OCI-M1 (cell line): ENCODE measurements around the gene STAM2.
"Not testable (repeated sequence)": the region's sequence is repeated elsewhere in the genome, so short reads cannot be mapped to it uniquely, and the experiment has no call there.

Source experiments
- DNase-seq: peaks from one replicate; lab custom pipeline; 2025; lab: John Stamatoyannopoulos, UW

STAM2 gene

DNA sequence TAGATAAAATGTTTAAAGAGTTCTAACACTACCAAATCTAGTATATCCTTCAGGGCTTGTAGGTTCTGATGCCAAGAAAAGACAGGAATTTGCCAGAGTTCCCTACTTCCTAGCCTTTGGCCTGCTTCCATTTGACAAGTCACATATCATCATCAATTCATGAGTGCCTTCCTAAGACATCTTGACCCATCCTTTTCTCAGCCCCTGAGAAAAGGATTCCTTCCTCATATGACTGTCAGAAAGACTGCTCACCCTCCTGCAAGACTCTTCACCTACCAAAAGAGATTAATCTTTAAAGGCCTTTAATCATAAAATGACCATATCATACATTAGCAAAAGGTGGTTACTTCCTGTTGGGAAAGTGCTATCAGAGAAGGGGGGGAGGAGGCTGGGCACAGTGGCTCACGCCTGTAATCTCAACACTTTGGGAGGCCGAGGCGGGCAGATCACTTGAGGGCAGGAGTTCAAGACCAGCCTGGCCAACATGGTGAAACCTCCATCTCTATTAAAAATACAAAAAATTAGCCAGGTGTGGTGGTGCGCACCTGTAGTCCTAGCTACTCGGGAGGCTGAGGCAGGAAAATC, 3.3 kb downstream of the STAM2 start:
- peak; percentile 16 for DNase-seq

DNA sequence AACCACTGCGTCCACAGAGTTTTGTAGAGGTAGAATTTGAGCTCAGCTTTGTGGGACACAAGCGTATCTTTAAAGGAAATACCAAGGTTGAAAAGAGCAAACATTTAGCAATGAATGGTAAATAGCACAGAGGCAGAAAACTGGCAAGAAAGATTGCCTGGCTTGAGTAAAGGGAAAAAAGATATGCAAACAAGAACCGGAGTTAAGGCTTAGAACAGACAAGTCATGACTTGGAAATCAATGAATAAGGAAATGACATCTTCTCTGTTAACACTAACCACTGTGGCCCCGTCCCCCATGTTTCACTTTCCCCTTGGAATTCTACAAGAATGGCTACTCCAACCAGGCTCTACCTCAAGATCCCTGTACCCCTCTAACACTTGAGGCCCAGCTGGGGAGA, 3.8 kb downstream of the STAM2 start:
- DNase-seq = no peak

DNA sequence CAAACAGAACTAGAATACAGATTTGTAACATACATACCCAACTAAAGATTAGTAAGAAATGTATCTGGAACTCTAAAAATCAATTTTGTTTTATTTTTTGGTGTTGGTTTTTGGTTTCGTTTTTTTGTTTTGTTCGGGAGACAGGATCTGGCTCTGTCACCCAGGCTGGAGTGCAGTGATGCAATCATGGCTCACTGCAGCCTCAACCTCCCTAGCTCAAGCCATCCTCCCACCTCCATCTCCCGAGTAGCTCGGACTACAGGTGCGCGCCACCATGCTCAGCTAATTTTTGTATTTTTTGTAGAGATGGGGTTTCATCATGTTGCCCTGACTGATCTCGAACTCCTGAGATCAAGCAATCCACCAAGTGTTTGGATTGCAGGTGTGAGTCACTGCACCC, 6.4 kb downstream of the STAM2 start:
- DNase-seq = not testable (repeated sequence)

DNA sequence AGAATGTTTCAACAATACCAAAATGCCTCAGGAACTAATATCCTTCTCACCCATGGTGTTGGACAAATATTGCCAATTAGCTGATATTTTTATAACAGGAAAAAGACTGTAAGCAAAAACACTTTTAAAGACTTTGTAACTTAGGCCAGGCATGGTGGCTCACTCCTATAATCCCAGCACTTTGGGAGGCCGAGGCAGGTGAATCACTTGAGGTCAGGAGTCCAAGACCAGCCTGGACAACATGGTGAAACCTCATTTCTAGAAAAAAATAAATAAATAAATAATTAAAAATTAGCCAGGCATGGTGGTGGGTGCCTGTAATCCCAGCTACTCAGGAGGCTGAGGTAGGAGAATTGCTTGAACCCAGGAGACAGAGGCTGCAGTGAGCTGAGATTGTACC, 8.1 kb downstream of the STAM2 start:
- DNase-seq = not testable (repeated sequence)

GRCh38 chr2:152167065-152167464, 8.5 kb downstream of the STAM2 start:
- DNase-seq = peak; percentile 47

DNA sequence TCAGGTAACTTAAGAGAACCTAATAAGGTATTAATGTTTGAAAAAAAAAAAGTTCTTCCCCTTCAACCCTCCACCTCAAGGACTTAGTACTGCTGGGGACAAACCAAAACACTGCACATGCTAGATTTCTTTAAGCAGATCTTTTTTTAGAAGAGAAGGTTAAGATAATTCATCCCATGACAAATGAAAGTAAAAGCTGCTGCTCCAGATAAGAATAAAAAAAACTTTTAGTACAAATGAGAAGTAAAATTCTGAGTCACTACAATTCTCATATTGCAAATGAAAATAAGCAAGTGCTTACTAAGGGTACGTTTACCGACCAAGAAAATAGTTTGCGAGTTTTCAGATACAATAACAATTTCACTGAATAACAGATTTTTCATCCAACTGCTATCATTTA, 8.9 kb downstream of the STAM2 start:
- DNase-seq = peak; percentile 91

- no peak for DNase-seq
These were observed 9.8 kb downstream of the STAM2 start for GRCh38 chr2:152165780-152166179.

GRCh38 chr2:152165306-152165705, 10.3 kb downstream of the STAM2 start:
- no peak for DNase-seq

DNA sequence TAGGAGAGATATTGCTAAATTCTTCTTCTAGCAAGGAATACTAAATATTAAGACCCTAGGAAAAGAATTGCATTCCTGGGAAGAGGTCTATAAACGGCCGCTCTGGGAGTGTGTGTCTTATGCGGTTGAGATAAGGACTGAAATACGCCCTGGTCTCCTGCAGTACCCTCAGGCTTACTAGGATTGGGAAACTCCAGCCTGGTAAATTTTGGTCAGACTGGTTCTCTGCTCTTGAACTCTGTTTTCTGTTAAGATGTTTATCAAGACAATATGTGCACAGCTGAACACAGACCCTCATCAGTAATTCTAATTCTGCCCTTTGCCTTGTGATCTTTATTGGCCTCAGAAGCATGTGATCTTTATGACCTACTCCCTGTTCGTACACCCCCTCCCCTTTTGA, 11.9 kb downstream of the STAM2 start:
- DNase-seq = not testable (repeated sequence)

GRCh38 chr2:152162141-152162540, 13.4 kb downstream of the STAM2 start:
- DNase-seq = no peak

GRCh38 chr2:152161598-152161997, 14.0 kb downstream of the STAM2 start:
- DNase-seq = no peak

- not testable (repeated sequence) for DNase-seq
These were observed 15.2 kb downstream of the STAM2 start for GRCh38 chr2:152160378-152160777.

- DNase-seq = no peak
These were observed 18.3 kb downstream of the STAM2 start for GRCh38 chr2:152157253-152157652.

DNA sequence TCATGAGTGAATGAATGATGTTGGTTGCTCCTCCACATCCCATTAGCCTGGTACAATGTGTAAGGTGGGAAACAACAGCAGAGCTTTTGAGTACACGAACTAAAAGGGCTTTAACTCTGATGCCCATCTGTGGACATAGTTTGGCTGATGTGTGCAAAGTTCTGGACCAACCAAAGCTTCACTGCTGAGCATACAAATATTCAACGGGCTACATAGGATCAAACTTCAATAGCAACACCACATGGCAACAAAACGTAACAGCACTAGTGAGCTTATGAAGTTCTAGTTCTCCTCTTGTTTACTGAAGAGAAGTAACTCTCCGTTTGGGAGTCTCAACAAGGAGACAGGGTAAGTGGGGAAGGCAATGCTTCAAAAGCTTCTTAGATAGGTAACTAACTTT, 20.4 kb downstream of the STAM2 start:
- no peak for DNase-seq

DNA sequence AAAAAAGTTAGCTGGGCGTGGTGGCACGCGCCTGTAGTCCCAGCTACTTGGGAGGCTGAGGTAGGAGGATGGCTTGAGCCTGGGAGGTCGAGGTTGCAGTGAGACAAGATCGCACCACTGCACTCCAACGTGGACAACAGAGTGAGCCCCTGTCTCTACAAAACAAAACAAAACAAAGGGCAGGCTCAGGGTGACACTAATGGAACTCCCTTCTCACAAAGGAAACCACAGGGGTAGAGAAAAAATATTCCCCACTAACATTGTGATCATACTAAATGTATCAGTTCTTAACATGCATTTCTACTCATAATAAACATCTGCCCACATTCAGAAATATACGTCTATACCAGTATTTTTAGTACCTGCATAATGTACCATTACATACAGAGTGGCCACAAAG, 21.1 kb downstream of the STAM2 start:
- DNase-seq = no peak

GRCh38 chr2:152134488-152135280, 40.9 kb downstream of the STAM2 start:
- DNase-seq = peak; percentile 87

- DNase-seq = no peak
These were observed 43.3 kb downstream of the STAM2 start for GRCh38 chr2:152132306-152132705.

DNA sequence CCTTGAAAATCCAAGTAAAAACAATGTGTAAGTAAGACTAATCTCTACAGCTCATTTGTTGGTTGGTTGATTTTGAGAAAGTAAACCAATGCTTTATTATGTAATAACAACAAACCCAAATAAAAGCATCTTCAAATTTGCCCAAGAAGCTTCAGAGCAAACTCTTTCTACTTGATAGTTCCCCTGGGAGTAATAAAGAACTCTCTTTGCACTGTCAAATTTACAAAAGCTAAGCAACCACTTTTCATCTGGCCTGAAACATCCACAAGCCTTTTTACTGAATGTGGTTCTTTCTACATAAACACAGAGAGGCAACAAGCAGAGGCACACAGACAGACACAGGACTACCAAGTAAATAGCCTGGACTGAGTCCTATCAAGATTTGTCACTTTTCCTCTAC, 47.9 kb downstream of the STAM2 start:
- no peak for DNase-seq

- peak; percentile 13 for DNase-seq
These were observed 48.9 kb downstream of the STAM2 start for GRCh38 chr2:152126664-152127063.

DNA sequence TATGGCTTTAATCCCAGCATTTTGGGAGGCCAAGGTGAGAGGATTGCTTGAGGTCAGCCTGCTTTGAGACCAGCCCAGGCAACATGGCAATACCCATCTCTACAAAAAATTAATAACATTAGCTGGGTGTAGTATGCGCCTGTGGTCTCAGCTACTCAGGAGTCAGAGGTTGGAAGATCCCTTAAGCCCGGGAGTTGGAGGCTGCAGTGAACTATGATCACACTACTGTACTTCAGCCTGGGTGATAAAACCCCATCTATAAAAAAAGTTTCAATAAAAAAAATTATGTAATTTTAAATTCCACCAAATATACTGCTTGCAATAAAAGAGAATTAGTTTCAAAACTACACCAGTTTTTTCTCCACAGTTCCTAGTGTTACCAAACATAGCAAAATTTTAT, 53.4 kb downstream of the STAM2 start:
- no peak for DNase-seq

DNA sequence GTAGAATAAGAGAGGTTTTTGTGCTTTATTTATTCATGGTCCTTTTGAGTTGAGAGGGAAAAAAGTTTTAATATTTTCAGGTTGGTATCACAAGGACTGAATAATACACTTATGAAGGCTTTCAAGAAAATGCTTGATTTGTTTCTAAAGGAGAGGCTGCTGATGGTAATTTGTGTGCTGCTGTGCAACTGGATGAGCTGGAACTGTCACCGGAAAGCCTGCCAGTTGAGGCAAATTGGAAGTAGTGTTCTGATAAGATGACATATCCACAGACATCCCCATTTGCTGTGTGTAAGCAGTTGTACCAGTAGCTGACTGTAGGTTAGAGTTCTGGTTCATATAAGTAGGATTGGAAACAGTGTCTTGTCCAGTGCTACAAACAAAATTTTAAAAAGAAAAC, 55.1 kb downstream of the STAM2 start:
- no peak for DNase-seq

DNA sequence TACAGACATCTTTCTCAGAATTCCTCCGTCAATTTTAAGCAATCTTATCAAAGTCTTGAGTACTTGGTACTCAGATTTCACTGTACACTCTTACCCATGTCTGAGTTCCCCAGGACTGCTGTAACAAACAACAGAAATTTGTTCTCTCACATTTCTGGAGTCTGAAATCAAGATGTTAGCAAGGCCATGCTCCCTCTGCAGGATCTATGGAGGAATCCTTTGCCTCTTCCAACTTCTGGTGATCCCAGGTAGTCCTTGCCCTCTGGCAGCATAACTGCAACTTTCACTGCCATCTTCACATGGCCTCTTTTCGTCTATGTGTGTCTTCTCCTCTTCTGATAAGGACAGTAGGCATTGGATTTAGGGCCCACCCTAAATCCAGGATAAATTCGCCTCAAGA, 59.6 kb downstream of the STAM2 start:
- DNase-seq = no peak

- no peak for DNase-seq
These were observed 61.2 kb downstream of the STAM2 start for GRCh38 chr2:152114366-152114765.

DNA sequence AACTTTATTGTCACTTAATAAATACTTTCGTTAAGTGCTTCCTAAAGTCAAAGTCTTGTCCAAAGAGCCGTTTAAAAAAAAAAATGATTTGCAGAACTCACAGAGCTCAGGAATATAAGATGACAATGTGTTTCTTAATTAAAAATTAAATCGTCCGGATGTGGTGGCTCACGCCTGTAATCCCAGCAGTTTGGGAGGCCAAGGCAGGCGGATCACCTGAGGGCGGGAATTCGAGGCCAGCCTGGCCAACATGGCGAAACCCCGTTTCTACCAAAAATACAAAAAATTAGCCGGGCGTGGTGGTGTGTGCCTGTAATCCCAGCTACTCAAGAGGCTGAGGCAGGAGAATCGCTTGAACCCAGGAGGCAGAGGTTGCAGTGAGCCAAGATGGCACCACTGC, 68.4 kb downstream of the STAM2 start:
- DNase-seq = not testable (repeated sequence)
